Peyer's patch (tissue), 4 donors: ENCODE measurements around the gene SENP5. TPM values are rescaled to one million over a fixed set of nuclear protein-coding genes. Genes with fewer than 3 reads are reported as not detected.
A peak's percentile ranks its signal among the peaks of the same experiment; 100 is the strongest.

Experiments
- DNase-seq, 3 donors: peaks; one replicate each; pipeline ENCODE4 v3.0.0-alpha.2; 2017 to 2019
- H3K27ac ChIP-seq, 4 donors: fragments of 200-600 bp; sonication (generic); one replicate each; pipeline ENCODE4 v1.5.1; 2016 to 2019
- H3K27me3 ChIP-seq, 2 donors: fragments of 200-600 bp; sonication (generic); one replicate each; pipeline ENCODE4 v1.5.1; 2019
- H3K36me3 ChIP-seq, 3 donors: fragments of 200-600 bp; sonication (generic); one replicate each; pipeline ENCODE4 v1.5.1; 2016 to 2019
- H3K4me1 ChIP-seq, 4 donors: fragments of 200-600 bp; sonication (generic); one replicate each; pipeline ENCODE4 v1.5.1; 2016 to 2019
- H3K4me3 ChIP-seq, 4 donors: fragments of 200-600 bp; sonication (generic); 1 replicate in 3 of 4; 2 replicates in 1 of 4; pipeline ENCODE4 v1.5.1; 2016 to 2019; ENCODE audit warnings: mild to moderate bottlenecking in 1 of 4
- H3K9me3 ChIP-seq, 4 donors: fragments of 200-600 bp; sonication (generic); one replicate each; pipeline ENCODE4 v1.5.1; 2016 to 2019; ENCODE audit warnings: mild to moderate bottlenecking in 1 of 4
- CTCF ChIP-seq, 6 experiments: fragments of 450-650 bp in 4 of 6; fragments of 200-600 bp in 2 of 6; sonication (generic) in 1 of 6; IDR thresholded peaks; one replicate each; pipeline ENCODE4 v1.5.1; 2017 to 2019; ENCODE audit warnings: antibody characterized with exemption in 6 of 6, mild to moderate bottlenecking in 3 of 6, moderate library complexity in 1 of 6
- POLR2A ChIP-seq, 2 donors: fragments of 450-650 bp; IDR thresholded peaks; one replicate each; pipeline ENCODE4 v1.5.1; 2017; ENCODE audit warnings: antibody characterized with exemption in 2 of 2, mild to moderate bottlenecking in 2 of 2, moderate library complexity in 2 of 2
- total RNA-seq, 4 donors: library from RNA; depleted of rRNA; stranded (reverse); fragments of >200 nt; gene quantifications; one replicate each; pipeline ENCODE4 v1.1.0, GENCODE V29; 2016

The SENP5 gene
- total RNA-seq, 4 donors from 2014 or later: 29.6 to 75.1 (median 36.9) TPM

- H3K36me3 ChIP-seq: peaks cover 0 to 15% (median 0%) of the 10 kb centered on the region in 3 donors
- H3K4me3 ChIP-seq: no peak overlapping the region
- TF ChIP-seq CTCF (IDR thresholded peaks at IDR 0.05): no peak
- no peak for TF ChIP-seq POLR2A (IDR thresholded peaks at IDR 0.05)
These were observed 102.9 kb downstream of the SENP5 start for GRCh38 chr3:196970547-196971093.

GRCh38 chr3:196971094-196971698, 103.5 kb downstream of the SENP5 start:
- no peak overlapping the region for H3K4me3 ChIP-seq
- TF ChIP-seq CTCF (IDR thresholded peaks at IDR 0.05) (no peak), POLR2A (IDR thresholded peaks at IDR 0.05) (no peak)
- peak in 1 of 3 donors; percentile 44 for DNase-seq

More at GRCh38 chr3:196970547-196971093, 102.9 kb downstream of the SENP5 start:
- no peak overlapping the region for H3K27ac ChIP-seq
- no peaks in the 10 kb centered on the region for H3K27me3 ChIP-seq
- H3K4me1 ChIP-seq: peaks cover 0 to 22% (median 5%) of the 10 kb centered on the region in 4 donors
- no peaks in the 10 kb centered on the region for H3K9me3 ChIP-seq
- DNase-seq: no peak

GRCh38 chr3:196974661-196975060, 106.9 kb downstream of the SENP5 start:
- TF ChIP-seq POLR2A (IDR thresholded peaks at IDR 0.05) (no peak), CTCF (IDR thresholded peaks at IDR 0.05) (no peak)
- peak in 1 of 3 donors; percentile 22 for DNase-seq
- Histone ChIP-seq H3K27me3 (no peaks in the 10 kb centered on the region), H3K36me3 (no peaks in the 10 kb centered on the region), H3K4me3 (no peak overlapping the region), H3K9me3 (no peaks in the 10 kb centered on the region), H3K4me1 (peaks cover 0 to 4% (median 2%) of the 10 kb centered on the region in 4 donors), H3K27ac (no peak overlapping the region)

More at GRCh38 chr3:196971094-196971698, 103.5 kb downstream of the SENP5 start:
- Histone ChIP-seq H3K4me1 (peaks cover 0 to 22% (median 5%) of the 10 kb centered on the region in 4 donors), H3K9me3 (no peaks in the 10 kb centered on the region), H3K27me3 (no peaks in the 10 kb centered on the region), H3K27ac (no peak overlapping the region), H3K36me3 (peaks cover 0 to 11% (median 0%) of the 10 kb centered on the region in 3 donors)

- no peaks in the 10 kb centered on the region for H3K4me1 ChIP-seq
- TF ChIP-seq POLR2A (IDR thresholded peaks at IDR 0.05) (no peak), CTCF (IDR thresholded peaks at IDR 0.05) (no peak)
- no peak overlapping the region for H3K27ac ChIP-seq
- no peak overlapping the region for H3K4me3 ChIP-seq
- H3K9me3 ChIP-seq: no peaks in the 10 kb centered on the region
- DNase-seq: peak in 1 of 3 donors; percentile 3
- no peaks in the 10 kb centered on the region for H3K36me3 ChIP-seq
- no peaks in the 10 kb centered on the region for H3K27me3 ChIP-seq
These were observed 107.6 kb downstream of the SENP5 start for GRCh38 chr3:196975349-196975748.

- TF ChIP-seq CTCF (IDR thresholded peaks at IDR 0.05) (no peak), POLR2A (IDR thresholded peaks at IDR 0.05) (no peak)
- no peaks in the 10 kb centered on the region for H3K4me1 ChIP-seq
- H3K27ac ChIP-seq: no peak overlapping the region
- peak in 1 of 3 donors; percentile 29 for DNase-seq
- H3K27me3 ChIP-seq: no peaks in the 10 kb centered on the region
- H3K36me3 ChIP-seq: no peaks in the 10 kb centered on the region
- H3K4me3 ChIP-seq: no peak overlapping the region
- no peaks in the 10 kb centered on the region for H3K9me3 ChIP-seq
These were observed 109.2 kb downstream of the SENP5 start for GRCh38 chr3:196976941-196977340.
